Immature natural killer cell (primary cell): ENCODE measurements around the gene RBFOX2. TPM values are rescaled to one million over a fixed set of nuclear protein-coding genes. Genes with fewer than 3 reads are reported as not detected.
"Not testable (repeated sequence)": the region's sequence is repeated elsewhere in the genome, so short reads cannot be mapped to it uniquely, and the experiment has no call there.

ENCODE experiments used
- DNase-seq, 3 donors: peaks; one replicate each; pipeline ENCODE4 v3.0.0; 2022; ENCODE audit warnings: mixed read lengths in 1 of 3
- H3K27ac Mint-ChIP-seq, 6 donors: one replicate each; pipeline ENCODE4 v1.8.0; 2020; ENCODE audit warnings: mixed read lengths in 6 of 6, mild to moderate bottlenecking in 5 of 6, inconsistent platforms in 4 of 6, moderate library complexity in 3 of 6
- H3K27me3 Mint-ChIP-seq, 3 donors: one replicate each; pipeline ENCODE4 v1.8.0; 2020 to 2021; ENCODE audit warnings: low read depth in 3 of 3, mild to moderate bottlenecking in 3 of 3, mixed read lengths in 3 of 3, moderate library complexity in 3 of 3, inconsistent platforms in 1 of 3
- H3K36me3 Mint-ChIP-seq, 3 donors: one replicate each; pipeline ENCODE4 v1.8.0; 2020; ENCODE audit warnings: mixed read lengths in 3 of 3, inconsistent platforms in 2 of 3, mild to moderate bottlenecking in 2 of 3
- H3K4me1 Mint-ChIP-seq, 2 donors: one replicate each; pipeline ENCODE4 v1.8.0; 2020; ENCODE audit warnings: inconsistent platforms in 2 of 2, mild to moderate bottlenecking in 2 of 2, mixed read lengths in 2 of 2, moderate library complexity in 1 of 2
- H3K4me3 Mint-ChIP-seq, 5 donors: one replicate each; pipeline ENCODE4 v1.8.0; 2020; ENCODE audit warnings: mild to moderate bottlenecking in 5 of 5, mixed read lengths in 5 of 5, inconsistent platforms in 3 of 5, moderate library complexity in 3 of 5
- H3K9me3 Mint-ChIP-seq, 6 donors: one replicate each; pipeline ENCODE4 v1.8.0; 2020; ENCODE audit warnings: mild to moderate bottlenecking in 6 of 6, mixed read lengths in 6 of 6, inconsistent platforms in 4 of 6, moderate library complexity in 3 of 6
- polyA plus RNA-seq, 3 donors: library from polyadenylated mRNA; unstranded; fragments of 300-500 nt; fragmentation: Illumina TruSeq; gene quantifications; one replicate each; pipeline ENCODE4 v1.2.3, GENCODE V29; 2021

Gene RBFOX2
- polyA plus RNA-seq, 3 donors from 2014 or later = 1.2 to 1.9 TPM; not detected in 1

GRCh38 chr22:35727436-35727835, 301.2 kb downstream of the RBFOX2 start:
- no peak for DNase-seq
- Mint-ChIP-seq H3K4me1 (peaks cover 0 to 3% of the 10 kb centered on the region in 2 donors), H3K27me3 (peaks cover 0 to 7% (median 2%) of the 10 kb centered on the region in 3 donors), H3K9me3 (no peaks in the 10 kb centered on the region), H3K4me3 (no peak overlapping the region), H3K36me3 (no peaks in the 10 kb centered on the region), H3K27ac (no peak overlapping the region)

- no peak for DNase-seq
- Mint-ChIP-seq H3K27ac (no peak overlapping the region), H3K4me3 (no peak overlapping the region), H3K4me1 (peaks cover 0 to 3% of the 10 kb centered on the region in 2 donors), H3K27me3 (peaks cover 0 to 7% (median 2%) of the 10 kb centered on the region in 3 donors), H3K36me3 (no peaks in the 10 kb centered on the region), H3K9me3 (no peaks in the 10 kb centered on the region)
These were observed 301.7 kb downstream of the RBFOX2 start for GRCh38 chr22:35726933-35727332.

DNA sequence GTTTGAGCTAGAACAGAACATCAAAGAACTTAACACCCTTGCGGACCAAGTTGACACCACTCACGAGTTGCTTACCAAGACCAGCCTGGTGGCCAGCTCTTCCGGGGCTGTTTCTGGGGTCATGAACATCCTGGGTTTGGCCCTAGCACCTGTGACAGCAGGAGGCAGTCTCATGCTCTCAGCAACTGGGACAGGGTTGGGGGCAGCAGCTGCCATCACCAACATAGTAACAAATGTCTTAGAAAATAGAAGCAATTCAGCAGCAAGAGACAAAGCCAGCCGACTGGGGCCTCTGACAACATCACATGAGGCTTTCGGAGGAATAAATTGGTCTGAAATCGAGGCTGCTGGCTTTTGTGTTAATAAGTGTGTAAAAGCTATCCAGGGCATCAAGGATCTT, 302.2 kb downstream of the RBFOX2 start:
- Mint-ChIP-seq H3K9me3 (no peaks in the 10 kb centered on the region), H3K4me1 (peaks cover 0 to 3% of the 10 kb centered on the region in 2 donors), H3K36me3 (no peaks in the 10 kb centered on the region), H3K27ac (no peak overlapping the region), H3K27me3 (peaks cover 0 to 3% (median 2%) of the 10 kb centered on the region in 3 donors), H3K4me3 (peak overlapping the region in 1 of 5 donors; percentile 17)
- no peak for DNase-seq

DNA sequence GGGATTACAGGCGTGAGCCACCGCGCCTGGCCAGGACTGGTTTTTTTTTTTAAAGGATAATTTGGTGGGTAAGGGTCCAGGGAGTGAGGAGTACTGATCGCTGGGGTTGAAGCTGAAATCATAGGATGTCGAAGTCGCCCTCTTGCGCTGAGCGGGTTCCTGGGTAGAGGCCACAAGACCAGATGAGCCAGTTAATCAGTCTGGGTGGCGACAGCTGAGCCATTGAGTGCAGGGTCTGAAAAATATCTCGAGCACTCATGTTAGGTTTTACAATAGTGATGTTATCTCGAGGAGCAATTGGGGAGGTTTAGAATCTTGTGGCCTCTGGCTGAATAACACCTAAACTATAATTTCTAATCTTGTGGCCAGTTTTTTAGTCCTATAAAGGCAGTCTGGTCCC, 303.1 kb downstream of the RBFOX2 start:
- DNase-seq = no peak
- H3K9me3 Mint-ChIP-seq = no peaks in the 10 kb centered on the region
- H3K27me3 Mint-ChIP-seq = peaks cover 0 to 2% (median 0%) of the 10 kb centered on the region in 3 donors
- no peak overlapping the region for H3K27ac Mint-ChIP-seq
- H3K4me3 Mint-ChIP-seq = no peak overlapping the region
- H3K36me3 Mint-ChIP-seq = no peaks in the 10 kb centered on the region
- peaks cover 0 to 3% of the 10 kb centered on the region in 2 donors for H3K4me1 Mint-ChIP-seq

DNA sequence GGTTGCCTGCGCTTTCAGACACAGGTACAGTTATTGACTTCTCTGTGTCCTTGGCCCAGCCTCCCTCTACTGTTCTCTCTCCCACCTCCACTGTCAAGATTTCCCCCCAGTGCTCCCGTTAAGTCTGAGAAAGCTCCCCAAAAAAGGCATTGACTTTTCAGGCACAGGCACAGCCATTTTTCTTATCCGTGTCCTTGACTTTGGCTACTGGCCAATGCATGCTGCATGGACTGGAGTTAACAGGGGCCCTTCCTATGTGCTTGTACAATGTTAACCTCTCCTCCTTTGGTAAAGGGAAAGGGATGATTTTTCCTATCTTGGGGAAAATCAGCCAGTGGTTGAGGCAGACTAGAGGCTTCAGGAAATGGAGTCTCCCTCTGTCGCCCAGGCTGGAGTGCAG, 306.7 kb downstream of the RBFOX2 start:
- H3K9me3 Mint-ChIP-seq = no peaks in the 10 kb centered on the region
- peaks cover 0 to 3% of the 10 kb centered on the region in 2 donors for H3K4me1 Mint-ChIP-seq
- H3K27ac Mint-ChIP-seq = no peak overlapping the region
- no peak overlapping the region for H3K4me3 Mint-ChIP-seq
- DNase-seq = no peak
- H3K27me3 Mint-ChIP-seq = peaks cover 0 to 3% (median 2%) of the 10 kb centered on the region in 3 donors
- H3K36me3 Mint-ChIP-seq = no peaks in the 10 kb centered on the region

GRCh38 chr22:35719212-35719875, 309.3 kb downstream of the RBFOX2 start:
- no peaks in the 10 kb centered on the region for H3K36me3 Mint-ChIP-seq
- H3K4me3 Mint-ChIP-seq = no peak overlapping the region
- H3K27ac Mint-ChIP-seq = no peak overlapping the region
- peaks cover 4 to 7% (median 5%) of the 10 kb centered on the region in 3 donors for H3K27me3 Mint-ChIP-seq
- H3K9me3 Mint-ChIP-seq = no peaks in the 10 kb centered on the region
- DNase-seq = no peak
- no peaks in the 10 kb centered on the region for H3K4me1 Mint-ChIP-seq

DNA sequence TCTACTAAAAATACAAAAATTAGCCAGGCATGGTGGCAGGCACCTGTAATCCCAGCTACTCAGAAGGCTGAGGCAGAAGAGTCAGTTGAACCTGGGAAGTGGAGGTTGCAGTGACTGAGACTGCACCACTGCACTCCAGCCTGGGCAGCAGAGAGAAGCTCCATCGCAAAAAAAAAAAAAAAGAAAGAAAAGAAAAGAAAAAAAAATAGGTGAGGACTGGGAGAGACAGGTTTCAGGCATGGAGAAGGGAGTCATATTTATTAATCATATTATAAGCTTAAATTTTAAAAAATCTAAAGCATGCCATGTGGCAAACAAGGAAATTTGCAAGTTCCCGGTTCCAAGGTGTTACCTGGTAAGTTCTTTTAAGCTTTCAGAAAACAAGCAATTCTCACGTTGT, 311.1 kb downstream of the RBFOX2 start, which contains the start of gene APOL5:
TSS of gene APOL5 (plus strand) at position 301 of the 400 bp plus-strand sequence. CDS start at position 301, 0 bp downstream.
- H3K27me3 Mint-ChIP-seq = peaks cover 4 to 12% (median 8%) of the 10 kb centered on the region in 3 donors
- peaks cover 4 to 8% (median 7%) of the 10 kb centered on the region in 3 donors for H3K36me3 Mint-ChIP-seq
- no peaks in the 10 kb centered on the region for H3K4me1 Mint-ChIP-seq
- peaks cover 0 to 10% (median 0%) of the 10 kb centered on the region in 6 donors for H3K9me3 Mint-ChIP-seq
- DNase-seq = no peak
- no peak within 1 kb of the TSS for H3K27ac Mint-ChIP-seq
- H3K4me3 Mint-ChIP-seq = no peak within 1 kb of the TSS

- Mint-ChIP-seq H3K9me3 (peaks cover 0 to 11% (median 0%) of the 10 kb centered on the region in 6 donors), H3K4me1 (no peaks in the 10 kb centered on the region)
These were observed 316.0 kb downstream of the RBFOX2 start for GRCh38 chr22:35712672-35713071.

DNA sequence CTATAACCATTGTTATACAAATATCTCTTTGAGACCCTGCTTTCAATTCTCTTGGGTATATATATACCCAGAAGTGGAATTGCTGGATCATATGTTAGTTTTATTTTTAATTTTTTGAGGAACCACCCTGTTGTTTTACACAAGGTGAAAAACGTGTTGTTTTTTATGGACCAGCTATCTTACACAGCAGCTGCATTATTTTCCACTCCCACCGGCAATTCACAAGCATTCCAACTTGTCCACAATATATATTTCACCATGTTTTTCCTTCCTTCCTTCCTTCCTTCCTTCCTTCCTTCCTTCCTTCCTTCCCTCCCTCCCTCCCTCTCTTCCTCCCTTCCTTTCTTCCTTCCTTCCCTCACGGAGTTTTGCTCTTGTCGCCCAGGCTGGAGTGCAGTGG, 317.3 kb downstream of the RBFOX2 start:
- H3K9me3 Mint-ChIP-seq = peaks cover 0 to 11% (median under 1%) of the 10 kb centered on the region in 6 donors
- peaks cover 4 to 8% (median 7%) of the 10 kb centered on the region in 3 donors for H3K36me3 Mint-ChIP-seq
- no peak for DNase-seq
- H3K27ac Mint-ChIP-seq = no peak overlapping the region
- H3K4me1 Mint-ChIP-seq = no peaks in the 10 kb centered on the region
- H3K4me3 Mint-ChIP-seq = no peak overlapping the region
- H3K27me3 Mint-ChIP-seq = peaks cover 2 to 9% (median 5%) of the 10 kb centered on the region in 3 donors

More at GRCh38 chr22:35712672-35713071, 316.0 kb downstream of the RBFOX2 start:
- Mint-ChIP-seq H3K4me3 (no peak overlapping the region), H3K27me3 (peaks cover 4 to 10% (median 9%) of the 10 kb centered on the region in 3 donors), H3K27ac (no peak overlapping the region), H3K36me3 (peaks cover 4 to 8% (median 7%) of the 10 kb centered on the region in 3 donors)
- no peak for DNase-seq

DNA sequence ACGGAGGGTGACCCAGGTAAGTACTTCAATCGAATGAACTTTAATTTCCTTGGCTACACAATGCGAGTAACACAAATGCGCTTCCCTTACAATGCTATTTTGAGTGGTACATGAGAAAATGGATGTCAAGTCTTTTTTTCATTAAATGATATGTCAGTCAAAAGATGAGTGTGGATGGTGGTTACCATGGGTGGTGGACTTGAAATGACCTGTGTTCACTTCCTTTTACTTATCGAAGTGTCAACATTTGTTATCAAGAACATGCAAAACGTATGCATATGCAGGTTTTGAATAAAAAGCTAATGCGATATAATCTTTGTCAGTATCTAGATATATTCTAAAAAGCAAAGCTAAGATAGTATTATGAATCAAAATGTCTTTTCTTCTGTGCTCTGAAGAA, 319.7 kb downstream of the RBFOX2 start:
- peaks cover 0 to 11% (median 1%) of the 10 kb centered on the region in 6 donors for H3K9me3 Mint-ChIP-seq
- no peaks in the 10 kb centered on the region for H3K4me1 Mint-ChIP-seq
- H3K27me3 Mint-ChIP-seq = peaks cover 0 to 7% (median 2%) of the 10 kb centered on the region in 3 donors
- H3K27ac Mint-ChIP-seq = no peak overlapping the region
- H3K36me3 Mint-ChIP-seq = peaks cover 4 to 8% (median 7%) of the 10 kb centered on the region in 3 donors
- no peak for DNase-seq
- H3K4me3 Mint-ChIP-seq = no peak overlapping the region

DNA sequence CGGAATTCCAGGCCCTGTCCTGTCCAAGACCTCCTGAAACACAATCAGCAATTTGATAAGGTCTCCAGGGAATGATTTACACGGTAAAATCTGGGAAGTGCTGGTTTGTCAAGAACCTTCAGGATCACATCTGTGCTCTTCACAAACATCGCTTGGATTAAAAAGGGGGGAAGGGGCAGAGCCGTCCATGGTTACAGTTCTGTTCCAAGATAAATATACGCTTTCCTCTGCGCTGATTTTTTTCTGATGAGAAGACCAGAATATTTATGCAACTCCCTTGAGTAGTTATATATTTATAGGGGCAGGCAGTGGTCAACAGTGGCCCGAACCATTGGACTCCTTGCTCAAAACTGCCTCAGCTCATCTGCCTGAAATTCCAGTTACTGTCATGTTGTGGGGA, 320.2 kb downstream of the RBFOX2 start:
- H3K9me3 Mint-ChIP-seq = peaks cover 0 to 10% (median 1%) of the 10 kb centered on the region in 6 donors
- peaks cover 0 to 6% (median 2%) of the 10 kb centered on the region in 3 donors for H3K27me3 Mint-ChIP-seq
- H3K4me3 Mint-ChIP-seq = no peak overlapping the region
- peaks cover 4 to 8% (median 7%) of the 10 kb centered on the region in 3 donors for H3K36me3 Mint-ChIP-seq
- H3K4me1 Mint-ChIP-seq = no peaks in the 10 kb centered on the region
- no peak overlapping the region for H3K27ac Mint-ChIP-seq
- DNase-seq = no peak

DNA sequence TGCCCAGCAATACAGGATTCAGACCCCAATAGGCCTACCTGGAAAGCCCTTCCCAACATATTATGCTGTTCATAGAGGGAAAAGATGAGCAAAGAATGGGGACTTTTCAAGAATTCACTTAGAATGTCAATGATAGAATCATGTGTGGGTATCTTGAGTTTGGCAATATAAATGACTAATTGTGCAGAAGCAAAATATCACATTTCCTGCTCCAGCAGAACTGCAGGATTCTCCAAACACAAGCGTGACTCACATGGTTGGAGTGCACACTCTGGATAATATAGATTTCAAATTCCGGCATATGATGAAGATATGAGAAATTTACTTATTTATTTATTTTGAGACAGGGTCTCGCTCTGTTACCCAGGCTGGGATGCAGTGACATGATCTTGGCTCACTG, 323.5 kb downstream of the RBFOX2 start:
- no peaks in the 10 kb centered on the region for H3K4me1 Mint-ChIP-seq
- H3K27ac Mint-ChIP-seq = no peak overlapping the region
- H3K9me3 Mint-ChIP-seq = peaks cover 0 to 2% (median 0%) of the 10 kb centered on the region in 6 donors
- H3K4me3 Mint-ChIP-seq = no peak overlapping the region
- H3K36me3 Mint-ChIP-seq = no peaks in the 10 kb centered on the region
- no peak for DNase-seq
- H3K27me3 Mint-ChIP-seq = peaks cover 0 to 2% (median 0%) of the 10 kb centered on the region in 3 donors

DNA sequence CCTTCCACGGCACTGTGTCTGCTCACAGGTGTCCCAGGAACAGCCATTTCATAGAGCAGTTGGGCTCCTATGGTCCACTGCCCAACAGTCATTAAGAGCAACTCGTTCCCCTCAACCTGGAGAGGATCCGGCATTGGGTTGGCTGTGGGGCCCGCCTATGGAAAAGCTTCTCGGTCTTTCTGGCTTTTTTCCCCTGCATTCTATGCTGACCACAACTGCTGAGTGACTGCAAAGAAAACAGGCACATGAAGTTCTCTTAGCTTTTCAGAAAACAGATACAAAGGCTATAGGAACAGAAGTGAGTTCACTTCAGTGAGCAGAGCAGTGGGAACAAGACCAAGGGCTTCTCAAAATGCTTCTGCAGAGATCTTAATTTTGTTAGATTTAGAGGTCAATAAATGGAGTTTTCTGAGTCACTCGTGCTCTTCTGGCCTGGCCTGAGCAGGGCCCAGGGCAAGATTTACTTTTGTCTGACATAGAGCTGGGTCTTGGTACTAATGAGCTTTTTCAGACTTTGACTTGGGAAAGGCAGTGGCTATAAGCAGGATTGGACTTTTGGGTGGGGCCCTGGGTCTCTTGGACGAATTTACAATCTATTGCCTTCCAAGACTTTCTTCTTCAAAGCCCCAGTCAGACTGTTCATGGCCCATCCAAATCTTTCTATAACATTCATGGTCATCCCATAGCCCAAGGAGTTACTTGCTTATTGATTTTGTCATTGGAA, 324.6 kb downstream of the RBFOX2 start:
- DNase-seq = no peak
- no peaks in the 10 kb centered on the region for H3K36me3 Mint-ChIP-seq
- H3K9me3 Mint-ChIP-seq = peaks cover 0 to 2% (median 0%) of the 10 kb centered on the region in 6 donors
- peak overlapping the region in 2 of 6 donors; percentile 29 to 34 for H3K27ac Mint-ChIP-seq
- H3K4me1 Mint-ChIP-seq = no peaks in the 10 kb centered on the region
- no peaks in the 10 kb centered on the region for H3K27me3 Mint-ChIP-seq
- no peak overlapping the region for H3K4me3 Mint-ChIP-seq

GRCh38 chr22:35699852-35700251, 328.8 kb downstream of the RBFOX2 start:
- not testable (repeated sequence) for H3K27me3 Mint-ChIP-seq, DNase-seq, H3K9me3 Mint-ChIP-seq, H3K4me1 Mint-ChIP-seq, H3K36me3 Mint-ChIP-seq, H3K27ac Mint-ChIP-seq, H3K4me3 Mint-ChIP-seq
